Prostate gland (tissue), 2 donors: ENCODE data around the gene SH3BP4. TPM values are rescaled to one million over a fixed set of nuclear protein-coding genes. Genes with fewer than 3 reads are reported as not detected.

Source experiments
- DNase-seq: peaks from one replicate; pipeline ENCODE4 v3.0.0-alpha.2; 2019; ENCODE audit warnings: low spot score
- H3K27ac ChIP-seq, 2 donors: fragments of 200-600 bp; sonication (generic); 2 replicates each; pipeline ENCODE4 v1.5.1; 2017 to 2019
- H3K27me3 ChIP-seq: fragments of 200-600 bp; sonication (generic); replicated peaks from 2 replicates; pipeline ENCODE4 v1.5.1; 2019; ENCODE audit not compliant: insufficient read depth
- H3K36me3 ChIP-seq, 2 donors: fragments of 200-600 bp; sonication (generic); 1 replicate in 1 of 2; 2 replicates in 1 of 2; pipeline versions ENCODE4 v1.5.1 to v1.8.1; 2017 to 2019
- H3K4me1 ChIP-seq: fragments of 200-600 bp; sonication (generic); replicated peaks from 2 replicates; pipeline ENCODE4 v1.5.1; 2019
- H3K4me3 ChIP-seq, 2 donors: fragments of 200-600 bp; sonication (generic); 2 replicates each; pipeline ENCODE4 v1.5.1; 2017 to 2019
- H3K9me3 ChIP-seq: fragments of 200-600 bp; sonication (generic); 2 replicates; pipeline ENCODE4 v1.5.1; 2017
- CTCF ChIP-seq, 4 experiments: fragments of 200-600 bp in 2 of 4; fragments of 450-650 bp in 2 of 4; sonication (generic) in 2 of 4; IDR thresholded peaks; 1 replicate in 3 of 4; 2 replicates in 1 of 4; pipeline ENCODE4 v1.5.1; 2016 to 2019; ENCODE audit warnings: antibody characterized with exemption in 4 of 4, mild to moderate bottlenecking in 2 of 4, moderate library complexity in 2 of 4
- POLR2A ChIP-seq: fragments of 450-650 bp; IDR thresholded peaks from one replicate; pipeline ENCODE4 v1.6.1; 2016; ENCODE audit warnings: antibody characterized with exemption, mild to moderate bottlenecking
- POLR2AphosphoS5 ChIP-seq: sonication (generic); formaldehyde crosslinking; IDR thresholded peaks from one replicate; pipeline ENCODE4 v1.6.1; 2017; ENCODE audit warnings: antibody characterized with exemption
- WGBS: methylation state at CpG from one replicate; pipeline ENCODE4 v1.1.5; 2018; 5-methylcytosine and 5-hydroxymethylcytosine counted together
- intact Hi-C: fragments of 100-400 bp; cut with DNase I; formaldehyde crosslinking; loops from one replicate; pipeline ENCODE4 v1.14.2; 2022
- total RNA-seq, 2 donors: library from RNA; depleted of rRNA; stranded (reverse); fragments of >200 nt; gene quantifications; one replicate each; pipeline ENCODE4 v1.1.0, GENCODE V29; 2016

Gene SH3BP4
- total RNA-seq, 2 donors from 2014 or later: 86.7 to 134 TPM

- no peaks in the 10 kb centered on the region for H3K9me3 ChIP-seq
- no peak for TF ChIP-seq POLR2A
- no peak for TF ChIP-seq CTCF (IDR thresholded peaks at IDR 0.05)
- TF ChIP-seq POLR2AphosphoS5: no peak
- no peak overlapping the region for H3K4me3 ChIP-seq
- WGBS: 89% methylated on average over 10 of the region's 10 CpGs
- H3K36me3 ChIP-seq: no peaks in the 10 kb centered on the region
- H3K27me3 ChIP-seq: no peaks in the 10 kb centered on the region
- no peaks in the 10 kb centered on the region for H3K4me1 ChIP-seq
- H3K27ac ChIP-seq: no peak overlapping the region
- no peak for DNase-seq
- intact Hi-C loops: no loop called here
These were observed 109.8 kb downstream of the SH3BP4 start for GRCh38 chr2:235061656-235062055.

- no peak overlapping the region for H3K27ac ChIP-seq
- no peak overlapping the region for H3K4me3 ChIP-seq
- no peak for DNase-seq
- no peaks in the 10 kb centered on the region for H3K27me3 ChIP-seq
- H3K4me1 ChIP-seq: no peaks in the 10 kb centered on the region
- TF ChIP-seq CTCF (IDR thresholded peaks at IDR 0.05) (no peak), POLR2AphosphoS5 (no peak), POLR2A (no peak)
- 59% methylated on average over 17 of the region's 17 CpGs for WGBS
- H3K9me3 ChIP-seq: no peaks in the 10 kb centered on the region
- no peaks in the 10 kb centered on the region for H3K36me3 ChIP-seq
- intact Hi-C loops: no loop called here
These were observed 111.7 kb downstream of the SH3BP4 start for GRCh38 chr2:235063471-235063961.

GRCh38 chr2:235064976-235065375, 113.2 kb downstream of the SH3BP4 start:
- Histone ChIP-seq H3K4me1 (no peaks in the 10 kb centered on the region), H3K4me3 (no peak overlapping the region), H3K27me3 (no peaks in the 10 kb centered on the region), H3K9me3 (no peaks in the 10 kb centered on the region), H3K36me3 (no peaks in the 10 kb centered on the region), H3K27ac (no peak overlapping the region)
- intact Hi-C loops: no loop called here
- DNase-seq: no peak
- WGBS: 62% methylated on average over 7 of the region's 7 CpGs
- TF ChIP-seq POLR2A (no peak), CTCF (IDR thresholded peaks at IDR 0.05) (no peak), POLR2AphosphoS5 (no peak)

GRCh38 chr2:235066490-235066889, 114.7 kb downstream of the SH3BP4 start:
- TF ChIP-seq CTCF (IDR thresholded peaks at IDR 0.05) (no peak), POLR2AphosphoS5 (no peak), POLR2A (no peak)
- Histone ChIP-seq H3K27ac (no peak overlapping the region), H3K27me3 (no peaks in the 10 kb centered on the region), H3K36me3 (no peaks in the 10 kb centered on the region), H3K4me3 (no peak overlapping the region), H3K4me1 (no peaks in the 10 kb centered on the region), H3K9me3 (no peaks in the 10 kb centered on the region)
- DNase-seq: no peak
- intact Hi-C loops: no loop called here
- 67% methylated on average over 4 of the region's 4 CpGs for WGBS

GRCh38 chr2:235066895-235067294, 115.1 kb downstream of the SH3BP4 start:
- TF ChIP-seq POLR2AphosphoS5 (no peak), POLR2A (no peak), CTCF (IDR thresholded peaks at IDR 0.05) (no peak)
- Histone ChIP-seq H3K27me3 (no peaks in the 10 kb centered on the region), H3K9me3 (no peaks in the 10 kb centered on the region), H3K4me3 (no peak overlapping the region), H3K36me3 (no peaks in the 10 kb centered on the region), H3K27ac (no peak overlapping the region), H3K4me1 (no peaks in the 10 kb centered on the region)
- WGBS: 76% methylated on average over 4 of the region's 4 CpGs
- intact Hi-C loops: no loop called here
- DNase-seq: no peak
